Activated naive CD4-positive, alpha-beta T cell (primary cell): Measurements from ENCODE around the gene PCCA.
"Not testable (repeated sequence)": the region's sequence is repeated elsewhere in the genome, so short reads cannot be mapped to it uniquely, and the experiment has no call there.

Source experiments
- DNase-seq, 4 experiments: peaks; one replicate each; lab custom pipeline; 2025; lab: John Stamatoyannopoulos, UW

Gene PCCA

GRCh38 chr13:100097821-100098220 lies 8.9 kb downstream of the PCCA start:
- no peak for DNase-seq

GRCh38 chr13:100098445-100099116 lies 9.7 kb downstream of the PCCA start:
- DNase-seq, result no peak

- DNase-seq, result not testable (repeated sequence)
These were observed 10.2 kb downstream of the PCCA start for GRCh38 chr13:100099117-100099445.

- DNase-seq, result no peak
These were observed 11.4 kb downstream of the PCCA start for GRCh38 chr13:100100115-100100879.

GRCh38 chr13:100102042-100102441 lies 13.1 kb downstream of the PCCA start:
- no peak for DNase-seq

GRCh38 chr13:100106005-100106404 lies 17.1 kb downstream of the PCCA start:
- no peak for DNase-seq

GRCh38 chr13:100106705-100107104 lies 17.8 kb downstream of the PCCA start:
- DNase-seq, result no peak

- DNase-seq, result no peak
These were observed 20.1 kb downstream of the PCCA start for GRCh38 chr13:100108913-100109507.

- no peak for DNase-seq
These were observed 21.4 kb downstream of the PCCA start for GRCh38 chr13:100110269-100110668.

- DNase-seq, result no peak
These were observed 23.4 kb downstream of the PCCA start for GRCh38 chr13:100112186-100112838.

GRCh38 chr13:100115693-100116254 lies 26.9 kb downstream of the PCCA start:
- no peak for DNase-seq

GRCh38 chr13:100124265-100124664 lies 35.4 kb downstream of the PCCA start:
- DNase-seq, result no peak

- no peak for DNase-seq
These were observed 37.1 kb downstream of the PCCA start for GRCh38 chr13:100125946-100126345.

GRCh38 chr13:100128373-100128772 lies 39.5 kb downstream of the PCCA start:
- no peak for DNase-seq

GRCh38 chr13:100128838-100129237 lies 39.9 kb downstream of the PCCA start:
- DNase-seq, result no peak

- DNase-seq, result no peak
These were observed 40.7 kb downstream of the PCCA start for GRCh38 chr13:100129605-100130004.

GRCh38 chr13:100130092-100130491 lies 41.2 kb downstream of the PCCA start:
- DNase-seq, result no peak

- DNase-seq, result no peak
These were observed 42.1 kb downstream of the PCCA start for GRCh38 chr13:100130930-100131511.

- DNase-seq, result no peak
These were observed 43.1 kb downstream of the PCCA start for GRCh38 chr13:100131863-100132574.

GRCh38 chr13:100138859-100139491 lies 50.1 kb downstream of the PCCA start:
- DNase-seq, result no peak

GRCh38 chr13:100139817-100140216 lies 50.9 kb downstream of the PCCA start:
- DNase-seq, result no peak
